Osteocyte (in vitro differentiated cells): ENCODE data around the gene RPS21. TPM values are rescaled to one million over a fixed set of nuclear protein-coding genes. Genes with fewer than 3 reads are reported as not detected.
A peak's percentile ranks its signal among the peaks of the same experiment; 100 is the strongest.

ENCODE experiments used
- DNase-seq: peaks from one replicate; pipeline ENCODE4 v3.0.0; 2021; ENCODE audit warnings: mixed read lengths; ENCODE audit not compliant: unreplicated experiment; ENCODE audit errors: extremely low spot score
- H3K27ac Mint-ChIP-seq: one replicate; pipeline ENCODE4 v1.8.0; 2021; ENCODE audit warnings: mild to moderate bottlenecking, mixed read lengths; ENCODE audit not compliant: unreplicated experiment
- H3K27me3 Mint-ChIP-seq: one replicate; pipeline ENCODE4 v1.8.0; 2021; ENCODE audit warnings: mixed read lengths; ENCODE audit not compliant: unreplicated experiment
- H3K36me3 Mint-ChIP-seq: one replicate; pipeline ENCODE4 v1.8.0; 2021; ENCODE audit warnings: mixed read lengths; ENCODE audit not compliant: unreplicated experiment
- H3K4me1 Mint-ChIP-seq: one replicate; pipeline ENCODE4 v1.8.0; 2021; ENCODE audit warnings: mixed read lengths; ENCODE audit not compliant: unreplicated experiment
- H3K4me3 Mint-ChIP-seq: one replicate; pipeline ENCODE4 v1.8.0; 2021; ENCODE audit warnings: mild to moderate bottlenecking, moderate library complexity, mixed read lengths; ENCODE audit not compliant: unreplicated experiment
- H3K9me3 Mint-ChIP-seq: one replicate; pipeline ENCODE4 v1.8.0; 2021; ENCODE audit warnings: mixed read lengths; ENCODE audit not compliant: unreplicated experiment
- total RNA-seq: library from RNA; stranded (reverse); gene quantifications from 2 replicates; pipeline ENCODE4 v1.2.1, GENCODE V29; 2021
- TF ChIP-seq, protein P1 (sequence below): fragments of 200-600 bp; sonication (generic); IDR thresholded peaks from 2 replicates; pipeline ENCODE4 v1.5.0; 2021; ENCODE audit warnings: antibody characterized with exemption, mild to moderate bottlenecking, moderate library complexity

Gene RPS21
- total RNA-seq, 1 donor from 2014 or later: 1,013 TPM

DNA sequence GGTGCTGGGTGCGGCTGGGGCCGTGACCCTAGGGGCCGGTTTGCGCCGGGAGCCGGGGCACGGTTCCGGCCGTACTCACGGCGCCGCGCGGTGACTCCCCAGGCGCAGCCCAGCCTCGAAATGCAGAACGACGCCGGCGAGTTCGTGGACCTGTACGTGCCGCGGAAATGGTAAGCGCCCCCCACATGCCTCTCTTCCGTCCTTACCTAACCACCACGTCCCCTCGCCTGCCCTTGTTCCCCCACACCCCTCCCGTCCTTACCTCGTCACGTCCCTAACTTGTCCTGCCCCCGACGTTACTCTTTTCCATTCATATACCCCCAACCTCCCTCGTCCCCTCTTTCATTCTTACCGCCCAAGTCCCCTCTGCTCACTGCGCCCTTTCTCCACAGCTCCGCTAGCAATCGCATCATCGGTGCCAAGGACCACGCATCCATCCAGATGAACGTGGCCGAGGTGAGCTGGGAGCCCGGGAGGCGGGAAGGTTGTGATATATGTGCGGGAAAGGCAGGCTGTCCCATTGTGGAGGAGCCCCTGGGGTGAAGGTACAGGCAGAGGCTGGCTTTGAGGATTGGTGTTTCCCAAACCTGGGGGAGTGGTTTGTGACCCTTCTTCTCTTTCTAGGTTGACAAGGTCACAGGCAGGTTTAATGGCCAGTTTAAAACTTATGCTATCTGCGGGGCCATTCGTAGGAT is 463 bp downstream of the RPS21 start:
- H3K27ac Mint-ChIP-seq: peak overlapping the region; percentile 70
- peak overlapping the region; percentile 87 for H3K4me3 Mint-ChIP-seq
- H3K36me3 Mint-ChIP-seq: peaks cover 6% of the 10 kb centered on the region
- H3K9me3 Mint-ChIP-seq: no peaks in the 10 kb centered on the region
- TF ChIP-seq, protein P1, sequence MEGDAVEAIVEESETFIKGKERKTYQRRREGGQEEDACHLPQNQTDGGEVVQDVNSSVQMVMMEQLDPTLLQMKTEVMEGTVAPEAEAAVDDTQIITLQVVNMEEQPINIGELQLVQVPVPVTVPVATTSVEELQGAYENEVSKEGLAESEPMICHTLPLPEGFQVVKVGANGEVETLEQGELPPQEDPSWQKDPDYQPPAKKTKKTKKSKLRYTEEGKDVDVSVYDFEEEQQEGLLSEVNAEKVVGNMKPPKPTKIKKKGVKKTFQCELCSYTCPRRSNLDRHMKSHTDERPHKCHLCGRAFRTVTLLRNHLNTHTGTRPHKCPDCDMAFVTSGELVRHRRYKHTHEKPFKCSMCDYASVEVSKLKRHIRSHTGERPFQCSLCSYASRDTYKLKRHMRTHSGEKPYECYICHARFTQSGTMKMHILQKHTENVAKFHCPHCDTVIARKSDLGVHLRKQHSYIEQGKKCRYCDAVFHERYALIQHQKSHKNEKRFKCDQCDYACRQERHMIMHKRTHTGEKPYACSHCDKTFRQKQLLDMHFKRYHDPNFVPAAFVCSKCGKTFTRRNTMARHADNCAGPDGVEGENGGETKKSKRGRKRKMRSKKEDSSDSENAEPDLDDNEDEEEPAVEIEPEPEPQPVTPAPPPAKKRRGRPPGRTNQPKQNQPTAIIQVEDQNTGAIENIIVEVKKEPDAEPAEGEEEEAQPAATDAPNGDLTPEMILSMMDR: no peak
- H3K4me1 Mint-ChIP-seq: peaks cover 29% of the 10 kb centered on the region
- DNase-seq: no peak
- H3K27me3 Mint-ChIP-seq: no peaks in the 10 kb centered on the region

DNA sequence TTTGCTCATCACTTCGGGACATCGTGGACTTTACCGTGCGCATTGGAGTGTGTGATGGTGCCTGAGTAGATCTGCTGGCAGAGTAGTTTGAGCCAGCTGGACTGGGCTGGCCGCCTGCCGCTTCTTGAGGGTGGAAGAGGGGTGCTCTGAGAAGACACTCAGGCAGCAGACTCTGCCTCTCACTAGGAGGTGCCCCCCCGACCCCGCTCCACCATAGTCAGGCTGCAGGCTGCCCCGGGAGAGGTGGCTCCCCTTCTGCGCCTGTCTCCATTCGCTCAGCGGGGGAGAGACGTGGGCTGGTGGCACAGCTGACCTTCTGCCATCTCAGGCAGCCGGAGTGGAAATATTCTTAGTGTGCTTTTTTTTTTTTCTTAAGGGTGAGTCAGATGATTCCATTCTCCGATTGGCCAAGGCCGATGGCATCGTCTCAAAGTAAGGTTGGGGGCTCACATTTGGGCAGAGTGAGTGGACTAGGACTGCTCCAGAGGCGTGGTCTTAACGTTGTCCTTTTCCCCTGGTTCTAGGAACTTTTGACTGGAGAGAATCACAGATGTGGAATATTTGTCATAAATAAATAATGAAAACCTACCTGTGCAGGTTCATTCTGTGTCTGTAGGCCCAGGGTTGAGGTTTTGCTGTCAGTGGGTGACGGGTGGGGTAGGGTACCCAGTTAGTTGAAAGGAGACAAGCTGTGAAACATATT is 1.2 kb downstream of the RPS21 start:
- Mint-ChIP-seq H3K9me3 (no peaks in the 10 kb centered on the region), H3K27ac (peak overlapping the region; percentile 70), H3K27me3 (no peaks in the 10 kb centered on the region), H3K4me1 (peaks cover 24% of the 10 kb centered on the region), H3K36me3 (peaks cover 4% of the 10 kb centered on the region), H3K4me3 (peak overlapping the region; percentile 87)
- TF ChIP-seq, protein P1: no peak
- no peak for DNase-seq

DNA sequence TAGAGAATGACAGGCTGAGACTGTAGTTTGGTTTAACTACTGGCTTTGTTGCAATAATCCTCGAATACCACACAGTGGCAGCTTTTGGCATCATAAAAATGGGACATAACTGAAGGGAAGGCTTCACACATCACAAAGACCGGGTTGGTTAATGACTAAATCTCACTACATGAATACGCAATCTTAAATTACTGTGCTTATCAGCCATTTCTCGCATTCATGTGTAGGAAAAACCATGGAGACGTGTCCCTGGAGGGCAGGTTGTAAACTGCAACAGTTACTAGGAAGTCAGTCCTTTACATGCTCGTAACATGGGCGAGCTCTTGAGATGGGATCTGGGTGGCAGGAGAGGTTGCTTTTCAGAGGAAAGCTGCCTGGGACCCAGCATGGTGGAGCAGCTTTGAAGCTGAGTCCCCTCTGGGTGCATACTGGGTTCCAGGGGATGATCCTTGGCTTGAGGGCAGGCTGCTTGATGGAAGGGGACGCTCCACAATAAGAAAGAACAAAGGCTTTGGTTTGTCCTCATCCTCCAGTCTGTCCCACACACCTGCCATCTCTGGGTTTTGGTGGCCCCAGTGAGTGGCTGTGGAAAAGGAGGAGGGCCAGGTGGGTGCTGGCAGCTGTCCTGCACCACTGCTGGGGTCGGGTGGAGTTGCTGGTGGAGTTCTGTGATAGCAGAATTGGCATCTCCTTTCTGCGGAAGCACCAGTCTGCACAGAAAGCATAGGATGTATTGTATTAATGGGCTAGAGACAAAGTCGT is 2.1 kb downstream of the RPS21 start:
- H3K36me3 Mint-ChIP-seq: peaks cover 4% of the 10 kb centered on the region
- peak overlapping the region; percentile 28 for H3K27ac Mint-ChIP-seq

DNA sequence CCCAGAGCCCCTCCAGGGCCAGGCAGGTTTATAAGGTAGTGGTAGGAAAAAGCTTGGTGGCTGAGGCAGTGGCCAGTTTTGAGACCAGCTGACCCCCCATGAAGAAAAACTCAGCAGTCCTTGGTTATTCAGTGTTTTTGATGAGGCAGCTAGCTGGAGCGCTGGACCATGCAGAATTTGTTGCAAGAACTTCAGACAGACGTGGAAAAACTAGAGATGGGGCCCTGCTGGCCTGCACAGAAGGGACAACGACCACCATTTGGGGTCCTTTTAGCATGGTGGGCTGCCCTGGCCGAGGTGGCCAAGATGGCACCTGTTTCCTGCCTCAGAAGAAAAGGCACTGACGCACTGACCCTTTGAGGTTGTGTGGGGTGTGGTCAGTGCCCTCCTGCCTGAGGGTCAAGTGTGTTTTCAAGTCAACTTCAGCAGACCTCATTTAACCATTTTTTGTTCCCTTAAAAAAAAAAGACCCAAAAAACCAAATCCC is 2.7 kb downstream of the RPS21 start:
- H3K27ac Mint-ChIP-seq: no peak overlapping the region
- no peak overlapping the region for H3K4me3 Mint-ChIP-seq
- peaks cover 24% of the 10 kb centered on the region for H3K4me1 Mint-ChIP-seq
- no peak for DNase-seq
- TF ChIP-seq, protein P1: no peak
- no peaks in the 10 kb centered on the region for H3K27me3 Mint-ChIP-seq
- H3K36me3 Mint-ChIP-seq: peaks cover 3% of the 10 kb centered on the region
- no peaks in the 10 kb centered on the region for H3K9me3 Mint-ChIP-seq

More for the DNA sequence above, 2.1 kb downstream of the RPS21 start:
- Mint-ChIP-seq H3K4me1 (peaks cover 24% of the 10 kb centered on the region), H3K4me3 (peak overlapping the region; percentile 87), H3K9me3 (no peaks in the 10 kb centered on the region), H3K27me3 (no peaks in the 10 kb centered on the region)
- TF ChIP-seq, protein P1: no peak
- DNase-seq: no peak
